Breast epithelium (tissue), 4 donors: ENCODE measurements around the gene CST5. TPM values are rescaled to one million over a fixed set of nuclear protein-coding genes. Genes with fewer than 3 reads are reported as not detected.
"Not testable (repeated sequence)": the region's sequence is repeated elsewhere in the genome, so short reads cannot be mapped to it uniquely, and the experiment has no call there.

Experiments used
- DNase-seq, 2 donors: peaks; one replicate each; pipeline ENCODE4 v3.0.0-alpha.2; 2019; ENCODE audit warnings: low spot score in 2 of 2
- H3K27ac ChIP-seq, 2 donors: fragments of 200-600 bp; sonication (generic) in 1 of 2; one replicate each; pipeline ENCODE4 v1.5.1; 2016 to 2019; ENCODE audit warnings: mild to moderate bottlenecking in 1 of 2
- H3K27me3 ChIP-seq, 2 donors: fragments of 200-600 bp; sonication (generic) in 1 of 2; one replicate each; pipeline versions ENCODE4 v1.5.1 to v1.6.0; 2017 to 2019; ENCODE audit warnings: control low read depth in 1 of 2, mild to moderate bottlenecking in 1 of 2
- H3K36me3 ChIP-seq: fragments of 200-600 bp; one replicate; pipeline ENCODE4 v1.5.1; 2019
- H3K4me1 ChIP-seq, 2 donors: fragments of 200-600 bp; sonication (generic); one replicate each; pipeline ENCODE4 v1.5.1; 2016 to 2019; ENCODE audit warnings: control low read depth in 1 of 2
- H3K4me3 ChIP-seq, 3 donors: fragments of 200-600 bp; sonication (generic); 1 replicate in 2 of 3; 2 replicates in 1 of 3; pipeline ENCODE4 v1.5.1; 2016 to 2019; ENCODE audit warnings: mild to moderate bottlenecking in 3 of 3, moderate library complexity in 2 of 3
- H3K9me3 ChIP-seq, 2 donors: fragments of 200-600 bp; sonication (generic) in 1 of 2; one replicate each; pipeline ENCODE4 v1.5.1; 2016 to 2019; ENCODE audit warnings: control low read depth in 1 of 2
- CTCF ChIP-seq, 3 donors: fragments of 450-650 bp; IDR thresholded peaks; one replicate each; pipeline ENCODE4 v1.5.1; 2016 to 2017; ENCODE audit warnings: antibody characterized with exemption in 3 of 3, mild to moderate bottlenecking in 3 of 3, moderate library complexity in 3 of 3
- POLR2A ChIP-seq: fragments of 450-650 bp; IDR thresholded peaks from one replicate; pipeline ENCODE4 v1.6.1; 2016; ENCODE audit warnings: antibody characterized with exemption, mild to moderate bottlenecking, moderate library complexity
- POLR2AphosphoS5 ChIP-seq, 3 donors: sonication (generic); formaldehyde crosslinking; IDR thresholded peaks; one replicate each; pipeline ENCODE4 v1.6.1; 2017; ENCODE audit warnings: antibody characterized with exemption in 3 of 3
- intact Hi-C: fragments of 100-400 bp; cut with DNase I; formaldehyde crosslinking; loops from one replicate; pipeline ENCODE4 v1.15.1; 2023; ENCODE audit warnings: low total_unique reads
- total RNA-seq, 3 donors: library from RNA; depleted of rRNA; stranded (reverse); fragments of >200 nt; gene quantifications; one replicate each; pipeline ENCODE4 v1.1.0, GENCODE V29; 2016

Gene CST5
- total RNA-seq, 3 donors from 2014 or later, result not detected

- H3K27me3 ChIP-seq, result no peaks in the 10 kb centered on the region
- DNase-seq, result no peak
- no peaks in the 10 kb centered on the region for H3K9me3 ChIP-seq
- H3K27ac ChIP-seq, result no peak overlapping the region
- H3K4me1 ChIP-seq, result no peaks in the 10 kb centered on the region
- TF ChIP-seq POLR2A (no peak), CTCF (IDR thresholded peaks at IDR 0.05) (no peak), POLR2AphosphoS5 (IDR thresholded peaks at IDR 0.05) (no peak)
- intact Hi-C loops, result no loop called here
- no peak overlapping the region for H3K4me3 ChIP-seq
- H3K36me3 ChIP-seq, result no peaks in the 10 kb centered on the region
Measured at GRCh38 chr20:23880417-23880816, 869 bp upstream of the CST5 start.

GRCh38 chr20:23879811-23880374 lies 345 bp upstream of the CST5 start:
- H3K4me3 ChIP-seq, result no peak overlapping the region
- TF ChIP-seq CTCF (IDR thresholded peaks at IDR 0.05), result no peak
- TF ChIP-seq POLR2AphosphoS5 (IDR thresholded peaks at IDR 0.05), result no peak
- no peak for TF ChIP-seq POLR2A
- H3K9me3 ChIP-seq, result no peaks in the 10 kb centered on the region
- no peaks in the 10 kb centered on the region for H3K4me1 ChIP-seq
- DNase-seq, result no peak
- H3K36me3 ChIP-seq, result no peaks in the 10 kb centered on the region
- no peak overlapping the region for H3K27ac ChIP-seq
- intact Hi-C loops, result no loop called here
- no peaks in the 10 kb centered on the region for H3K27me3 ChIP-seq

GRCh38 chr20:23878787-23879186 lies 761 bp downstream of the CST5 start:
- Histone ChIP-seq H3K9me3 (no peaks in the 10 kb centered on the region), H3K36me3 (no peaks in the 10 kb centered on the region), H3K27ac (no peak overlapping the region), H3K4me1 (no peaks in the 10 kb centered on the region), H3K4me3 (no peak overlapping the region), H3K27me3 (no peaks in the 10 kb centered on the region)
- intact Hi-C loops, result no loop called here
- no peak for DNase-seq
- TF ChIP-seq POLR2AphosphoS5 (IDR thresholded peaks at IDR 0.05) (no peak), CTCF (IDR thresholded peaks at IDR 0.05) (no peak), POLR2A (no peak)

GRCh38 chr20:23878016-23878542 lies 1.5 kb downstream of the CST5 start:
- H3K9me3 ChIP-seq, H3K4me1 ChIP-seq, H3K27ac ChIP-seq, intact Hi-C loops, H3K27me3 ChIP-seq, H3K36me3 ChIP-seq, H3K4me3 ChIP-seq, DNase-seq: not testable (repeated sequence)

- Histone ChIP-seq H3K4me3 (no peak overlapping the region), H3K4me1 (no peaks in the 10 kb centered on the region), H3K36me3 (no peaks in the 10 kb centered on the region), H3K27ac (no peak overlapping the region), H3K9me3 (no peaks in the 10 kb centered on the region), H3K27me3 (no peaks in the 10 kb centered on the region)
- DNase-seq, result no peak
- no peak for TF ChIP-seq POLR2A
- intact Hi-C loops, result loop anchor here (2.0 kb wide), 1 partner anchor 49 kb away; no protein-coding TSS in a partner anchor
Measured at GRCh38 chr20:23877524-23877923, 2.0 kb downstream of the CST5 start.

- H3K27ac ChIP-seq, result no peak overlapping the region
- no peak overlapping the region for H3K4me3 ChIP-seq
- TF ChIP-seq POLR2A (no peak), CTCF (IDR thresholded peaks at IDR 0.05) (no peak), POLR2AphosphoS5 (IDR thresholded peaks at IDR 0.05) (no peak)
- no peak for DNase-seq
- intact Hi-C loops, result loop anchor here (2.0 kb wide), 1 partner anchor 51 kb away; no protein-coding TSS in a partner anchor
- H3K4me1 ChIP-seq, result no peaks in the 10 kb centered on the region
- H3K36me3 ChIP-seq, result no peaks in the 10 kb centered on the region
- no peaks in the 10 kb centered on the region for H3K9me3 ChIP-seq
- H3K27me3 ChIP-seq, result peaks cover 0 to 7% of the 10 kb centered on the region in 2 donors
Measured at GRCh38 chr20:23875606-23876237, 3.8 kb downstream of the CST5 start.
